Inferior parietal cortex (tissue), 1 donor: ENCODE data around the gene CCL18.
"Not testable (repeated sequence)": the region's sequence is repeated elsewhere in the genome, so short reads cannot be mapped to it uniquely, and the experiment has no call there.

Experiments used
- DNase-seq: peaks from one replicate; pipeline ENCODE4 v3.0.0-alpha.2; 2016; ENCODE audit errors: extremely low spot score

CCL18 gene, protein sequence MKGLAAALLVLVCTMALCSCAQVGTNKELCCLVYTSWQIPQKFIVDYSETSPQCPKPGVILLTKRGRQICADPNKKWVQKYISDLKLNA

DNA sequence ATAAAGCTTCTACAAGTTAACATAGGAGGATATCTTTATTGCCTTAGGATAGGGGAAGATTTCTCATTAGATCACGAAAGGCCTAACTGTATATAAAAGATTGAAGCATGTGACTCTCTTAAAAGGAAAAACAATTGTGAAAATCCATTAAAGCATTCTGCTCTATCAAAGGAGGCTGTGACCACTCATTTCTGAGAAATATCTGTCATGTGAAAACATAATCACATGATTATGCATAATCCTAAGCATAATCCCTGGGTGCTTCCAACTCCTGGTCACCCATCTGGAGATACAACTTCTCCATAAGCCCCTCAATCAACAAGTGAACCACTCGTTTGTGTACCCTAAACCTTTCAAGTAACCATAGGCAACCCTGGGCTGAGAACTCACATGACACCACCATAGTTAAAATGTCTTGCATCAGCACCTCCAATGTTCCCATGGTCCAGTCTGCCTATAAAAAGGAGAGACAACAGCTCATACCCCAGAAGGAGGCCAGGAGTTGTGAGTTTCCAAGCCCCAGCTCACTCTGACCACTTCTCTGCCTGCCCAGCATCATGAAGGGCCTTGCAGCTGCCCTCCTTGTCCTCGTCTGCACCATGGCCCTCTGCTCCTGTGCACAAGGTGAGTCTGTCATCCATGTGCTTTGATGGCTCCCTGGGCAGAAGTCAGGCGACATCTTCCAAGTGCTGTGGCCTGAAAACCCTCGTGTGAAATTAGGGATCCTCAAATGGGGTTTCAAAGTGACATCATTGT lies at the start of gene CCL18:
Gene CCL18 (plus strand): TSS at position 487 of the 756 bp plus-strand sequence. CDS start 71 bp downstream, at position 558.
- DNase-seq: no peak

DNA sequence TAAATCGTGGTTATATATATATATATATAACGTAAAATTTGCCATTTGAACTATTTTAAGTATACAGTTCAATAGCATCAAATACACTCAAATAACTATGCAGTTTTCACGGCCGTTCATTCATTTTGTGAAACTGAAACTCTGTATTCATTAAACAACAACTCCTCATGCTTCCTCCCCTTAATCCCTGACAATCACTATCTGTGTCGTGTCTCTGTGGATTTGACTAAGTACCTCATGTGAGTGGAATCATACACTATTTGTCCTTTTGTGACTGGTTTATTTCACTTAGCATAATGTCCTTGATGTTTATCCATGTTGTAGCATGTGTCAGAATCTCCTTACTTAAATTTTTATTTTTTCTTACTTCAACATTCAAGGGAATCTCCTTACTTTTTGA lies 49.1 kb upstream of the CCL18 start:
- no peak for DNase-seq

DNA sequence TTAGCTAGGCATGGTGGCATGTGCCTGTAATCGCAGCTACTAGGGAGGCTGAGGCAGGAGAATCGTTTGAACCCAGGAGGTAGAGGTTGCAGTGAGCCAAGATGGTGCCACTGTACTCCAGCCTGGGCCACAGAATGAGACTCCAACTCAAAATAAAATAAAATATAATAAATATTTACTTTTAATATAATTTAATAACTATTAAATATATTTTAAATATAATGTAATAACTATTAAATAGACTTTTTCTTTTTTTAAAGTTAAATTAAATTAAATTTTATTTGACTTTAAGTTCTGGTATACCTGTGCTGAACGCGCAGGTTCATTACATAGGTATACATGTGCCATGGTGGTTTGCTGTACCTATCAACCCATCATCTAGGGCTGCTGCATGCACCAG lies 48.2 kb upstream of the CCL18 start:
- not testable (repeated sequence) for DNase-seq

DNA sequence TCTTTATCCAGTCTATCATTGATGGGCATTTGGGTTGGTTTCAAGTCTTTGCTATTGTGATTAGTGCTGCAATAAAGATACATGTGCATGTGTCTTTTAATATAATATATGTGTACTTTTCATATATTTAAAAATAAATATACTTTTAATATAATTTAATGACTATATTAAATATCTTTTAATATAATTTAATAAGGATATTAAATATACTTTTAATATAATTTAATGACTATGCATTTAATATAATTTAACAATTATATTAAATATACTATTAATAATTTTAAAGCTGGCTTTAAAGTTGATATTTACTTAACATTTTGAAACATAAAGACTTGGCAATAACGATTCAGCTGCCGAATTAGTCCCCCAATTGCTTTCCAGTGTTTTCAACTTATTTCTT lies 47.5 kb upstream of the CCL18 start:
- no peak for DNase-seq

DNA sequence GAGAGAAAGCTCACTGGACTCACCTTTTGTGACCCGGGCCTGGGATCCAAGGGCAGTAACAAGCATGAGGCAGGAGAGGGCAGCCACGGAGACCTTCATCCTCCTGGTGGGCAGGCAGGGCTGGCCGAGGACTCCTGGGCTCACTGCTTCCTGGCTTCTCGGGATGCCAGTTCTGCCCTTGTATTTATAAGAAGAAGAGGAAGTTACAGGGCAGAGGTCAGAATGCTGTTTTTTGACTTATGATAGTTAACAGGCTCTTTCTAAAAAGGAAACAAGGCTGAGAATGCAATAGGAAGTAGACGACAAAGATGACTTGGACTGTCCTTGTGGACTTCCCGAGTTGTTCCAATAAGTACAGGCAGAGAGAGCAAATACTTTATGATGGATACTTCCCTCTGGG lies 46.3 kb upstream of the CCL18 start, which contains the start of gene CCL23:
Gene CCL23 (minus strand): TSS at position 174 of the 400 bp plus-strand sequence. CDS start 75 bp downstream, at position 99.
- DNase-seq: no peak

DNA sequence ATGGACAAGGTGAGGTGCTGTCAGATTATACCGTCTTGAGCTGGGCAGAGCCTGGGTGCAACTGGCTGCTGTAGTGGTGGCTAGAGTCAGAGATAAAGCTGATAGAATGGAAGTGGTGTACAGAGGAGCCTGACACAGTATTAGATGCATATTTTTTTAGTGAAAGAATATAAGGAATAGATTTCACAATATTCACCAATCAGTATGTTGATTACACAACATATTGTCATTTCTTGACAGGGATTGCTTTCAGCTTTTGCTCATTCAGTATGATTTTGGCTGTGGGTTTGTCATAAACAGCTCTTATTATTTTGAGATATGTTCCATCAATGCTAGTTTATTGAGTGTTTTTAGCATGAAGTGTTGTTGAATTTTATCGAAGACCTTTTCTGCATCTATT lies 44.6 kb upstream of the CCL18 start:
- no peak for DNase-seq

DNA sequence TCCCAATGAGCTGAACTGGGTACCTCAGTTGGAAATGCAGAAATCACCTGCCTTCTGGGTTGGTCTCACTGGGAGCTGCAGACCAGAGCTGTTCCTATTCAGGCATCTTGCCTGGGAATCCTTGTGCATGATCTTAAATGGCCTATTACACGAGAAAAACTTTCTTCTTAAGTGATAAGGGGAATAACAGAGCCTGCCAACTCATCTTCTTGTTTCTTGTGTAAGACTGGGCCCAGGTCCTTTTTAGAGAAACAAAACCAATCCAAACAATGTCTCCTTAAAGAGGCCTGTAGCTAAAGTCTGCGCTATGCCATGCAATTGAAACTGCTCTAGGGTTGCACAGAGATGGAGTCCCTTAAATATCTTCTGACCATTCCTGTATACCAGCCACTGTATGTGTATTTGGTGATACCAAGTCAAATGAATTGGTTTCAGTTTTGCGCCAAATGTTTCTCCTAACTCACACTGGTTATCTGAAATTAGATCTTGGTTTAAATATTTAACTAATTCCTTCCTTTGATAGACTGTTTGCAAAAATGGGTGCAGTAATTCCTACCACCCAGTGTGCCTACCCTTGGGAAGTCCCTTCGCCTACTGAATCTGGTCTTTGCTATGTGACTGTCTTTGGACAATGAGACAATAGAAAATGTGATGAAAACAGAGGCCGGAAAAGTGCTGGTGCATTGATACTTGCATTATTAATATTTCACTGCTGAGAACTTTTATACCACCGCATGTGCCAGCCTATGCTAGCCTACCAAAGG lies 39.8 kb upstream of the CCL18 start:
- DNase-seq: no peak

DNA sequence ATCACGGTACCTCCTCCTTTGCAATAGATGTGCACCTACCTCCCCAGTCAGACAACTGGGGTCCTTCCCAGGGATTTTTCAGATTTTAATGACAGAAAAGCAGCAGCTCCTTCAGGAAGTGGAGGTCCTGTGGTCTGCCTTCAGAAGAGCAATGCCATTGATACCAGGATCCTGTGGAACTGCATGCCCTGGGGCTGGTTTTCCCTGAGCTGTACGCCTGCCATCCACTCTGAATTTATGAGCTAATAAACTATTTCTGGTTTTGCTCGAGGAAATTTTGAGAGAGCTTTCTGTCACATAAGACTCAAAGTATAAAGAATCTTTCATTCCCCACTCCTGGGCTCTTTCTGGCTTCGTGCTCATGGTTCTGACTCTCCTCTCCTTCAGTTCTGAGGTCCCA lies 36.3 kb upstream of the CCL18 start:
- DNase-seq: no peak

DNA sequence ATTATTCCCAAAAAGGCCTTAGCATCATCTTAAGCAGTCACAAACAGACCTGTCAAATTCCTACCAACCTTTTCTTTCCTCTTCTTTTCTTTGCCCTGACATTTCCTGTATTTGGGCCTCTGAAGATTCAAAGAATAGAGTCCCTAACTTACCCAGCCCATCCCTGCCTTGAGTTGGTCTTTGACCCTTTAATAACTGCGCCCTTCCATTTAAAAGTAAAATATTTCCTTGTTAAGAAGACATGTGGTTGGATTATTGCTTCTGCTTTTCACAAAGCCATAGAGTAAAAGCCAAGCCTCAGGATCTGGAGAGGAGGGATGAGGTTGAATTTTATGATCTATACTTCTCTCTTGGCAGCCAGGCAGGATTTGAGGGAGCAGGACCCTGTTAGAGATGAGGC lies 33.1 kb upstream of the CCL18 start:
- no peak for DNase-seq

DNA sequence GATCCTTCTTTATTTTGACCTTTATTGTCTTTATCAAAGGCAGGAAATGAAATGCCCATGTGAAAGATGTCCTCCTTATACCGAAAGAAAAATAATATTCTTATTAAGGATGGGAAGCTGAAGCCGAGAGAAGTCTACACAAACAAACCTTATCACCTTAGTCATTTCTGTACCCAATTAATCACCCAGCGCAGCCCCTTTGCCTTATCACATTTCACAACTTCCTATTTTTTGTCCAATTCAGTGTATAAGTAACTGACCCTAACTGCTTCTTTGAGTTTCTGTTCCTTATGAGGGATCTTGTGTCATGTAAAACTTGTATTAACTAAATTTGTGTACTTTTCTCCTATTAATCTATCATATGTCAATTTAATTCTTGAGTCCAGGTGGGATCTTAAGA lies 29.9 kb upstream of the CCL18 start:
- no peak for DNase-seq

DNA sequence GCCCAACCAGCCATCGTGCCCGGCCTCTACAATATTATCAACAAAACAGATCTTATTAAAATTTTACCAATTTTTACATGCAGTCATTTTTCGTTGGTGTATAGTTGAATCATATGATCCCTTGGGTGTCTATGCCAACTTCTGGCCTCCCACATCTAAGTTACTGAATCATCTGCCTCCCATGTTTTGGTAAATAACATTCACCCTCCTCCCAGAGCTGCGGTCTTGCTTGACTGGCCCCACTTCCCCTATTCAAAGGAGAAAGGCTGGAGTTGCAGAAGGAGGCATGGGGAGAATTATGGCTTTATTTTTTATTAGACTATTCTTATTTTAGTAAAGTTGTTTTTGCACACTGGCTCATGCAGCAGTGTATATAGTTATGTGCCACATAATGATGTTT lies 27.8 kb upstream of the CCL18 start:
- DNase-seq: no peak

DNA sequence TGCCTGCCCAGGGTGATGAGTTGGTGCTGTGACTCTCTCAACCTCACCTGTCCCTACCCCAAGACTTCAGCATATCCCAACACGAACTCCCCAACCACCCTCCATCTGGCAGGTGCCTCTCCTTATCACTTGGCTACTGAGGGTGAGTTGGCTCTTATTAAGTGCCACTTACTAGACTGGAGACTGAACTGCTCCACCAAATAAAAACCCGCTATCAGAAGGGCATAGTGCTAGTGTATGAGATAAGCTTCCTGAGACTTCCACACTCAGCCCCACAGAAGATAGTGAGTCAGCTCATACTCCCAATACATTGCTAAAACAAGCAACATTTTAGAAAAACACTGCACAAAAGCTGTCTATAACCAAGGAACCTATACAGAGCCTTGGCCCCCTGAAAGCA lies 16.0 kb upstream of the CCL18 start:
- no peak for DNase-seq

DNA sequence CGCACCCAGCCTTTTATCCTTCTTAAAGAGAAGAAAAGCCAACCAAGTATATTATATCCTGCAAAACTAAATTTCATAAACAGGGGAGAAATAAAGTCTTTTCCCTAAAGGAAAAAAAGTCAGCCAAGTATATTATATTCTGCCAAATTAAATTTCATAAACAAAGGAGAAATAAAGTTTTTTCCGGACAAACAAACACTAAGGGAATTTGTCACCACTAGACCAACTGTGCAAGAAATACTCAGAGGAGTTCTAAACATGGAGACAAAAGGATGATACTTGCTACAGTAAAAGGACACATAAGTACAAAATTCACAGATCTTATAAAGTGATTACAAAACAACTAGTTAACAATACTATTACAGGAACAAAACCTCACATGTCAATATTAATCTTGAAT lies 14.4 kb upstream of the CCL18 start:
- no peak for DNase-seq

DNA sequence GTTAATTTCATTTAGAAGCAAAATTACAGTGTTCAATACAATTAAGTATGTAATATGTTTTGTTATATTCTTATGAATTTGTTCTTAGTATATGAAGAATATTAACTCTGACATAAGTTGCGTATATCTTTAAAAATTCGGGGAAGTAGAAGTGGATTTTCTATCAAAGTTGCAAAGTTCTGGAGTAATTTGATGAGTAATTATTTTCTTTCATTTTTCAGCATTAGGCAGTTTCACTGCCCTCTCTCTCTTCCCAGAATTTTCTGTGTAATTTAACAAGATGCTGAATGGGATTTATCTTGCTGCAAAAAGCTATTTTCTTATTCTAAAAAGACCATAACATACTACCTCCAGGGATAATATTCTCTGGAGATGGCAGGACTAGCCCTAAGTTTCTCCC lies 8.9 kb upstream of the CCL18 start:
- DNase-seq: no peak

DNA sequence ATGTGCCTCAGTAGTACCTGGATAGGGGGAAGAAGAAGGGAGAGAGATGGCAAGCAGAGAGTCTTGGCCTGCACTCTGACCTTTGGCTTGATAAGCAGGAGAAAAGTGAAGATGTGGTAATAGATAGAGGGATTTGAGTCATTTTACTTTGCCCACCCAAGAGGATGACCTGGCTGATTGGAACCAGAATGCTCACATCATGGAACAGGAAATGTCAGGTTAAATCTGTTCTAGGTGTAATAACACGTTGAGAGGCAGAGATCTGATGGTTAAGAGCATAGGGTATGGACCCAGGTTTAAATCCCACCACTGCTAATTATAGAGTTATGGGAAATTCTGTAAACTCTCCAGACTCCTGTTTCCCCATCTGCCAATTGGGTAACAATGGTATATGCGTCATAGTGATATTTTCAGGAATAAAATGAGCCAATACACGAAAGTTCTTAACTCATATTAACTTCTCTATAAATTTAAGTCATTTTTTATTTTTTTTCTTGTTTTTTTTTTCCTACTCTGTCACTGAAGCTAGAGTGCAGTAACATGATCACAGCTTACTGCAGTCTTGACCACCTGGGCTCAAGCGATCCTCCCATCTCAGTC lies 8.1 kb upstream of the CCL18 start:
- no peak for DNase-seq

DNA sequence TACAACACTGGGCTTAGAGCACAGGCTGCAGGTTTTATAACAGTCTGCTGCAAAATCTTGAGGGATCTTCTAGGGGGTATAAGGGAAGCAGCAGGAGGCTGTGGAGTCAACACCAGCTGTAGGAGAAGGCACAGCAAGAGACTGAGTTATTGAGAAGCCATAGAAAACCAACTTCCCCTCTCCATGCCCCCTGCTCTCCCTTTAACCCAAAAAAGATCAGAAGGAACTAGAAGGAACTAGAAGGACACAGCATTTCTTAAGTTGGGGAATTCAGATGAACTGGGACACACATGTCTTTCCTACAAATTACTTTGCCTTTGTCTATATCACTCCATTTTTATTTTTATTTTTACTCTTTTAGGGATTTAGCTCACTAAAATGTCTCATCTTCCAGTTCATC lies 6.2 kb upstream of the CCL18 start:
- DNase-seq: no peak

DNA sequence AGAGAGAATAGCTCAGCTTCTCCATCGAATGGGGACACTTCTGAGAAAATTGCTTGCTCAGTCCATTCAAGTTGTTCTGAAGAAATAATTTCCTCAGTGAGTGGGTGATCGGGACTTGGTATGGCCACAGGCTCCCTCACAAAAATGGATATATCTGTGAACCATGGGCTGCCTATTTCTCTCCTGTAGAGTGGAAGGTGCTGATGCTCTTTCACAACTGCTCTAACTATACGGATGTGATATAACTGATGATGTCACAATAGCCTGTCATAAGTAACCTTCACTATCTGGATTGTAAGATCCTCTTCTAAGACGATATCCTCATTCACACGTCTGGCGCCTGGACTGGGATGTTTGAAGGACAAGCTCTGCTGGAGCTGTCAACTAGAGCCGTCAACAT lies 4.7 kb upstream of the CCL18 start:
- no peak for DNase-seq

DNA sequence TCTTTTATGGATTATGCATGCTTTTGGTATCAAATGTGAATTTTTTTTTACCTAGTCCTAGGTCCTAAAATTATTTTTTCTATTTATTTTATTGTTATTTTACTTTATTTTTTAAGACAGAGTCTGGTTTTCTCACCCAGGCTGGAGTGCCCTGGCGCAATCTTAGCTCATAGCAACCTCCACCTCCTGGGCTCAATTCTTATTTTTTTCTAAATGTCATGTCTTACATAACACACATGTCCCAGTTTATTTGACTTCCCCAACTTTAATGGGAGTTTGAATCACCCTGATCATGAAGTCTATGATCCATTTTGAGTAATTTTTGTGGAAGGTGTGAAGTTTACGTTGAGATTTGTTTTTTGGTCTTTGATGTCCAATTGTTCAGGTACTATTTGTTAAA lies 3.3 kb upstream of the CCL18 start:
- no peak for DNase-seq

DNA sequence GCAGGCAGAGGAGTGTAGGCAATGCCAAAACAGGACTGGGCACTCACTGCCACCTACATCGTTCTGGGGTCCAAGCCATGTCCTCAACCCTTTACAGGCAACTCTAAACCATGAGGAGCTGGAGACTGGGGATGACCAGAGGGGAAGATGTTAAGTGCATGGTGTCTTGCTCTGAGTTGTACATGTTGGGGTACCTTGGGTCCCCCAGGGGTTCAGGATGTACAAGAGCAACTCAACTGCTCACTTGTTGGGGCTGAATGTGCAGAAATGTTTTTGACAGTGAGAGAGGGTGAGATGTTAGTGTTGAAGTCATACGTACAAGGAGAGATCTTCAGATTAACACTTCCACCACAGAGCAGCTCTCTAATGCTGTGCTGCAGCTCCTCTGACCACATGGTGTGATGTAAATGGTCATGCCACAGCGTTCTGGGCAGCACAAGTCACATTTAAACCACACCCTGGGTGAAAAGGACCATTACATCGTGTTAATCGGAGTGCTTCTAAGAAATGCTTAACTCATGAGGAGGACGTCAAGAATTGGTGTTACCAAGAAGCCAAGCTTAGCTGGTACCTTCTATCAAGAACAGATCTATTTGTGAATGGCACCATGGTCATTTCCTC lies 2.4 kb downstream of the CCL18 start:
- no peak for DNase-seq

DNA sequence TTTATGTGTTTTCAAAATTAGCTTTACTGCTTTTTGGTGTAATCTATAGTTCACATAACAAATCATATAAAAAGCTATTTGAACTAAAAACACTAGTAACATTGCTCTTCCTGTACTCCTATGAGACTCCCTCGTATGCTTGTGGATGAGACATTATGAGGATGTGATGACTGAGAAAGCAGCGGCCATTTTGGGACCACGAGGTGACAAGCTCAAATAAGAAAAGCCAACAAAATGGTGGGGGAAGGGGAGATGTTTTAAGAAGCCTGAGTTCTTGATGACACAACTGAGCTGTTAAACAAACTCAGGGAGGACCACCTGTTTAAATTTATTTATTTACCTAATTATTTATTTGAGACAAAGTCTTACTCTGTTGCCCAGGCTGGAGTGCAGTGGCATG lies 4.5 kb downstream of the CCL18 start:
- DNase-seq: no peak

DNA sequence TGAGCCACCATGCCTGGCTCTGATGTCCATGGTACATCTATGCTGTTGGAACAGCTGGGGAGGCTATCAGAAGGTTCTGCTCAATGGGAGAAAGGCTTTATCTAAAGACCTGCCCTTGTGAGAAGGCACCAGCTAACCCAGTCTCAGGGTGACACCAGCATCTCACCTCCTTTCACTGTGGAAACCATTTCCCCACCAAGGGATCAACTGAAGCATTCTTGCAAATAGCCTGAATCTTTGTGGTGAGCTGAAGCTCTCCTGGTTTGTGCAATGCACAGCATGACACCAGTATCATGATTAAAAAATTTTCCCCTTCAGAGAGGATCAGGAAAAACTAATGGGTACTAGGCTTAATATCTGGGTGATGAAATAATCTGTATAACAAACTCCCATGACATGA lies 5.1 kb downstream of the CCL18 start:
- DNase-seq: no peak

DNA sequence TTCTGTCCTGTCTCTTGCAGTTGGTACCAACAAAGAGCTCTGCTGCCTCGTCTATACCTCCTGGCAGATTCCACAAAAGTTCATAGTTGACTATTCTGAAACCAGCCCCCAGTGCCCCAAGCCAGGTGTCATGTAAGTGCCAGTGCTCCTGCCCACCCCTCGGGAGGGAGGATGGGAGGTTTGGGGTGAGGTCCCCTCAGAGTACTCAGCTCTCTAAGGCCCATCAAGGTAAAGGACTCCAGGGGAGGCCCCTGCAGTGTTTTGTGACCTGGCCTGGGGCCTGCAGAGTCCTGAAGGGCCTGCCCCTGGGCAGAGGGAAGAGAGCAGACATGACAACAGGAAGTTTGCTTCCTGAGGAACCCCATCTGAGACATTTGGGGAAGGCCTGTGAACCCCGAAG lies 6.4 kb downstream of the CCL18 start:
- no peak for DNase-seq
